ENCODE data around the gene ARSB. TPM values are rescaled to one million over a fixed set of nuclear protein-coding genes. Genes with fewer than 3 reads are reported as not detected.

Gene ARSB
- total RNA-seq, 2 experiments from 2014 or later, result 9.2 TPM

GRCh38 chr5:78791501-78792100, 193.5 kb downstream of the ARSB start:
- Histone ChIP-seq H3K36me3 (ENCODE audit: insufficient read depth, low read length) (no peaks in the 10 kb centered on the region), H3K4me1 (ENCODE audit: insufficient read depth, low read length, poor library complexity, severe bottlenecking) (peaks cover 51% of the 10 kb centered on the region), H3K4me3 (ENCODE audit: low read depth, low read length, poor library complexity, severe bottlenecking) (no peak overlapping the region), H4K20me1 (ENCODE audit: insufficient read depth, low read length) (no peaks in the 10 kb centered on the region), H3K9me3 (ENCODE audit: low read length) (no peaks in the 10 kb centered on the region), H3K4me2 (ENCODE audit: low read length) (peak overlapping the region; percentile 64; the same call in 1 of the 2 replicates), H3K79me2 (ENCODE audit: insufficient read depth, low read depth, low read length) (no peaks in the 10 kb centered on the region), H2AFZ (ENCODE audit: low read length) (peak overlapping the region; percentile 71; the same call in 1 of the 2 replicates), H3K27ac (ENCODE audit: low read depth, low read length, poor library complexity, severe bottlenecking) (no peak overlapping the region), H3K9me2 (ENCODE audit: insufficient read depth, low read length) (no peaks in the 10 kb centered on the region)
- DNase-seq (ENCODE audit: low spot score), result no peak
- intact Hi-C loops (cut with micrococcal nuclease; ENCODE audit: unreplicated experiment), result no loop called here
- TF ChIP-seq EZH2phosphoT487 (IDR thresholded peaks at IDR 0.05; ENCODE audit: borderline replicate concordance, low read depth, low read length) (no peak), CTCF (conservative IDR thresholded peaks at IDR 0.05; ENCODE audit: low read length) (no peak)
- POLR2A ChIA-PET, result interaction anchor here (0.6 to 1.9 kb wide), 18 partner anchors 9 to 129 kb away, joined by 3 to 10 read pairs (median 4); no protein-coding TSS in a partner anchor
- CTCF ChIA-PET (ENCODE audit: unreplicated experiment), result interaction anchor here (0.8 kb wide), 1 partner anchor 64 kb away, joined by 3 read pairs; no protein-coding TSS in a partner anchor
- no TSS peak for BruUV-seq (replicated peaks)

GRCh38 chr5:78787783-78788182, 197.3 kb downstream of the ARSB start:
- BruUV-seq (replicated peaks), result no TSS peak
- TF ChIP-seq CTCF (conservative IDR thresholded peaks at IDR 0.05; ENCODE audit: low read length) (no peak), EZH2phosphoT487 (IDR thresholded peaks at IDR 0.05; ENCODE audit: borderline replicate concordance, low read depth, low read length) (no peak)

GRCh38 chr5:78785454-78785853, 199.7 kb downstream of the ARSB start:
- no peak overlapping the region for H3K4me2 ChIP-seq (ENCODE audit: low read length)
- BruUV-seq (replicated peaks), result no TSS peak
- intact Hi-C loops (cut with micrococcal nuclease; ENCODE audit: unreplicated experiment), result no loop called here
- ChIA-PET POLR2A (interaction anchor here (0.7 kb wide), 1 partner anchor 21 kb away, joined by 3 read pairs; no protein-coding TSS in a partner anchor), CTCF (ENCODE audit: unreplicated experiment) (no interaction called here)
- no peaks in the 10 kb centered on the region for H3K4me1 ChIP-seq (ENCODE audit: insufficient read depth, low read length, poor library complexity, severe bottlenecking)
- no peak overlapping the region for H2AFZ ChIP-seq (ENCODE audit: low read length)
- H3K27ac ChIP-seq (ENCODE audit: low read depth, low read length, poor library complexity, severe bottlenecking), result no peak overlapping the region
- no peaks in the 10 kb centered on the region for H4K20me1 ChIP-seq (ENCODE audit: insufficient read depth, low read length)
- TF ChIP-seq CTCF (conservative IDR thresholded peaks at IDR 0.05; ENCODE audit: low read length) (no peak), EZH2phosphoT487 (IDR thresholded peaks at IDR 0.05; ENCODE audit: borderline replicate concordance, low read depth, low read length) (no peak)
- H3K9me2 ChIP-seq (ENCODE audit: insufficient read depth, low read length), result no peaks in the 10 kb centered on the region
- H3K36me3 ChIP-seq (ENCODE audit: insufficient read depth, low read length), result no peaks in the 10 kb centered on the region
- no peaks in the 10 kb centered on the region for H3K79me2 ChIP-seq (ENCODE audit: insufficient read depth, low read depth, low read length)
- H3K4me3 ChIP-seq (ENCODE audit: low read depth, low read length, poor library complexity, severe bottlenecking), result no peak overlapping the region
- DNase-seq (ENCODE audit: low spot score), result no peak
- H3K9me3 ChIP-seq (ENCODE audit: low read length), result no peaks in the 10 kb centered on the region

More at GRCh38 chr5:78787783-78788182, 197.3 kb downstream of the ARSB start:
- no peaks in the 10 kb centered on the region for H3K36me3 ChIP-seq (ENCODE audit: insufficient read depth, low read length)
- peaks cover 18% of the 10 kb centered on the region for H3K4me1 ChIP-seq (ENCODE audit: insufficient read depth, low read length, poor library complexity, severe bottlenecking)
- no peaks in the 10 kb centered on the region for H4K20me1 ChIP-seq (ENCODE audit: insufficient read depth, low read length)
- H3K9me2 ChIP-seq (ENCODE audit: insufficient read depth, low read length), result no peaks in the 10 kb centered on the region
- intact Hi-C loops (cut with micrococcal nuclease; ENCODE audit: unreplicated experiment), result no loop called here
- H3K27ac ChIP-seq (ENCODE audit: low read depth, low read length, poor library complexity, severe bottlenecking), result no peak overlapping the region
- CTCF ChIA-PET (ENCODE audit: unreplicated experiment), result no interaction called here
- H2AFZ ChIP-seq (ENCODE audit: low read length), result no peak overlapping the region
- no peaks in the 10 kb centered on the region for H3K9me3 ChIP-seq (ENCODE audit: low read length)
- no peak overlapping the region for H3K4me3 ChIP-seq (ENCODE audit: low read depth, low read length, poor library complexity, severe bottlenecking)
- no peak for DNase-seq (ENCODE audit: low spot score)
- POLR2A ChIA-PET, result interaction anchor here (0.7 kb wide), 1 partner anchor 97 kb away, joined by 3 read pairs; no protein-coding TSS in a partner anchor
- H3K79me2 ChIP-seq (ENCODE audit: insufficient read depth, low read depth, low read length), result no peaks in the 10 kb centered on the region
- H3K4me2 ChIP-seq (ENCODE audit: low read length), result no peak overlapping the region

Measured in OCI-LY7 (cell line).